Right lobe of liver (tissue), 4 donors: ENCODE measurements around the gene IQCN.

Source experiments
- POLR2A ChIP-seq: fragments of 450-650 bp; IDR thresholded peaks from one replicate; pipeline ENCODE4 v1.6.1; 2017; ENCODE audit warnings: antibody characterized with exemption, mild to moderate bottlenecking
- TF ChIP-seq, protein P1 (sequence below), 4 donors: fragments of 200-600 bp in 3 of 4; fragments of 450-650 bp in 1 of 4; IDR thresholded peaks; one replicate each; pipeline versions ENCODE4 v1.5.1 to v1.8.0; 2016 to 2022; ENCODE audit warnings: antibody characterized with exemption in 4 of 4, mild to moderate bottlenecking in 2 of 4
- donor health status: DM: no; HTN: no; CAD: no.
- donor health status: DM: no; HTN: no; CAD: no.
- donor health status: DM: no; HTN: yes; CAD: no.

DNA sequence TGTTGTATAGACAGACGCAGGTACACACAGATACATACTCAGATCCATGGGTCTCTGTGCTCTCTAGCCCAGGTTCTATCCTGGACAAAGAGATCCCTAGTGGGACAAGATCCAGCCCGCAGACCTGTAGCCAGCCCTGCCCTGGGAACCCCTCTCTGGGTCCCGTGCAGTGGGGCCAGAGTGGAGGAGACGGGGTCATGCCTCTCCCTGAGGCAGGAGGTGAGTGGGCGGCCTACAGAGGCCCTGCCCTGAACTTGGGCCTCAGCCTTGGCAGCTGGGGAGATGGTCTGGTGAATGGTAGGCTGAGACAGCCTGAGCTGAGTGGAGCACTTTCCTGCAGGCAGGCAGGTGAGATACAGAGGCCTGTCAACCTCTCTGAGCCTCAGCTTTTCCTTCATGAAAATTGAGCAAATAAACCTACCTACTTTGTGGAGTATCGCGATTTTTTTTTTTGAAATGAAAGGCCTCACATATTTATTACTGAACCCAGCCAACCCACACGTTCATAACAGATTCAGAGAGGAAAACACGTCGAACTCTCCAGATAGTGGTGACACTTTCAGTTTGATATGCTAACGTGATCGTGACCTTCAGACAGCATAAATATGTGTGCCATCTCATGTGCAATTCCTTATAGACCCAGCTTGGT, 10.6 kb upstream of the IQCN start:
- no peak for TF ChIP-seq POLR2A
- TF ChIP-seq, protein P1, sequence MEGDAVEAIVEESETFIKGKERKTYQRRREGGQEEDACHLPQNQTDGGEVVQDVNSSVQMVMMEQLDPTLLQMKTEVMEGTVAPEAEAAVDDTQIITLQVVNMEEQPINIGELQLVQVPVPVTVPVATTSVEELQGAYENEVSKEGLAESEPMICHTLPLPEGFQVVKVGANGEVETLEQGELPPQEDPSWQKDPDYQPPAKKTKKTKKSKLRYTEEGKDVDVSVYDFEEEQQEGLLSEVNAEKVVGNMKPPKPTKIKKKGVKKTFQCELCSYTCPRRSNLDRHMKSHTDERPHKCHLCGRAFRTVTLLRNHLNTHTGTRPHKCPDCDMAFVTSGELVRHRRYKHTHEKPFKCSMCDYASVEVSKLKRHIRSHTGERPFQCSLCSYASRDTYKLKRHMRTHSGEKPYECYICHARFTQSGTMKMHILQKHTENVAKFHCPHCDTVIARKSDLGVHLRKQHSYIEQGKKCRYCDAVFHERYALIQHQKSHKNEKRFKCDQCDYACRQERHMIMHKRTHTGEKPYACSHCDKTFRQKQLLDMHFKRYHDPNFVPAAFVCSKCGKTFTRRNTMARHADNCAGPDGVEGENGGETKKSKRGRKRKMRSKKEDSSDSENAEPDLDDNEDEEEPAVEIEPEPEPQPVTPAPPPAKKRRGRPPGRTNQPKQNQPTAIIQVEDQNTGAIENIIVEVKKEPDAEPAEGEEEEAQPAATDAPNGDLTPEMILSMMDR (IDR thresholded peaks at IDR 0.05), result no peak
